Ascending aorta (tissue), 2 donors: ENCODE measurements around the gene GPR39. TPM values are rescaled to one million over a fixed set of nuclear protein-coding genes. Genes with fewer than 3 reads are reported as not detected.

Experiments
- DNase-seq, 2 donors: peaks; one replicate each; pipeline ENCODE4 v3.0.0-alpha.2; 2019; ENCODE audit warnings: low spot score in 2 of 2
- H3K27ac ChIP-seq, 2 donors: fragments of 200-600 bp; sonication (generic); one replicate each; pipeline ENCODE4 v1.5.1; 2016 to 2017; ENCODE audit warnings: mild to moderate bottlenecking in 1 of 2
- H3K27me3 ChIP-seq: fragments of 200-600 bp; sonication (generic); one replicate; pipeline ENCODE4 v1.5.1; 2017
- H3K36me3 ChIP-seq, 2 donors: fragments of 200-600 bp; sonication (generic); one replicate each; pipeline ENCODE4 v1.5.1; 2016
- H3K4me1 ChIP-seq, 2 donors: fragments of 200-600 bp; sonication (generic); one replicate each; pipeline ENCODE4 v1.5.1; 2016 to 2017; ENCODE audit warnings: mild to moderate bottlenecking in 1 of 2
- H3K4me3 ChIP-seq, 2 donors: fragments of 200-600 bp; sonication (generic); one replicate each; pipeline ENCODE4 v1.5.1; 2016 to 2017; ENCODE audit warnings: mild to moderate bottlenecking in 1 of 2
- H3K9me3 ChIP-seq, 2 donors: fragments of 200-600 bp; sonication (generic); one replicate each; pipeline ENCODE4 v1.5.1; 2016
- CTCF ChIP-seq, 3 experiments: fragments of 200-600 bp in 2 of 3; fragments of 450-650 bp in 1 of 3; sonication (generic) in 2 of 3; IDR thresholded peaks; one replicate each; pipeline ENCODE4 v1.5.1; 2016 to 2019; ENCODE audit warnings: antibody characterized with exemption in 3 of 3, mild to moderate bottlenecking in 1 of 3, moderate library complexity in 1 of 3
- intact Hi-C: fragments of 100-400 bp; cut with DNase I; formaldehyde crosslinking; loops from one replicate; pipeline ENCODE4 v1.15.1; 2023
- total RNA-seq: library from RNA; depleted of rRNA; stranded (reverse); fragments of >200 nt; gene quantifications from one replicate; pipeline ENCODE4 v1.1.0, GENCODE V29; 2016

The GPR39 gene
- total RNA-seq, 1 donor from 2014 or later: 0.64 TPM

GRCh38 chr2:132374551-132374950, 42.1 kb upstream of the GPR39 start:
- Histone ChIP-seq H3K36me3 (no peaks in the 10 kb centered on the region), H3K4me3 (no peak overlapping the region), H3K9me3 (no peaks in the 10 kb centered on the region), H3K27me3 (no peaks in the 10 kb centered on the region), H3K27ac (no peak overlapping the region), H3K4me1 (no peaks in the 10 kb centered on the region)
- intact Hi-C loops: no loop called here
- no peak for DNase-seq
- no peak for TF ChIP-seq CTCF (IDR thresholded peaks at IDR 0.05)

- H3K9me3 ChIP-seq: no peaks in the 10 kb centered on the region
- H3K4me3 ChIP-seq: no peak overlapping the region
- intact Hi-C loops: no loop called here
- no peak overlapping the region for H3K27ac ChIP-seq
- DNase-seq: no peak
- no peaks in the 10 kb centered on the region for H3K27me3 ChIP-seq
- no peaks in the 10 kb centered on the region for H3K36me3 ChIP-seq
- H3K4me1 ChIP-seq: no peaks in the 10 kb centered on the region
- TF ChIP-seq CTCF (IDR thresholded peaks at IDR 0.05): no peak
These were observed 41.6 kb upstream of the GPR39 start for GRCh38 chr2:132374961-132375360.

- H3K36me3 ChIP-seq: no peaks in the 10 kb centered on the region
- H3K4me3 ChIP-seq: no peak overlapping the region
- TF ChIP-seq CTCF (IDR thresholded peaks at IDR 0.05): no peak
- no peaks in the 10 kb centered on the region for H3K27me3 ChIP-seq
- no peaks in the 10 kb centered on the region for H3K4me1 ChIP-seq
- no peaks in the 10 kb centered on the region for H3K9me3 ChIP-seq
- no peak for DNase-seq
- no peak overlapping the region for H3K27ac ChIP-seq
- intact Hi-C loops: no loop called here
These were observed 35.2 kb upstream of the GPR39 start for GRCh38 chr2:132381376-132381775.

GRCh38 chr2:132383956-132384355, 32.6 kb upstream of the GPR39 start:
- H3K4me3 ChIP-seq: no peak overlapping the region
- H3K9me3 ChIP-seq: no peaks in the 10 kb centered on the region
- H3K27ac ChIP-seq: no peak overlapping the region
- H3K27me3 ChIP-seq: no peaks in the 10 kb centered on the region
- intact Hi-C loops: no loop called here
- H3K36me3 ChIP-seq: no peaks in the 10 kb centered on the region
- H3K4me1 ChIP-seq: no peaks in the 10 kb centered on the region
- no peak for DNase-seq
- TF ChIP-seq CTCF (IDR thresholded peaks at IDR 0.05): no peak

GRCh38 chr2:132384491-132385151, 32.0 kb upstream of the GPR39 start:
- Histone ChIP-seq H3K36me3 (no peaks in the 10 kb centered on the region), H3K4me1 (no peaks in the 10 kb centered on the region), H3K4me3 (no peak overlapping the region), H3K9me3 (no peaks in the 10 kb centered on the region), H3K27me3 (no peaks in the 10 kb centered on the region), H3K27ac (no peak overlapping the region)
- intact Hi-C loops: no loop called here
- no peak for DNase-seq
- TF ChIP-seq CTCF (IDR thresholded peaks at IDR 0.05): no peak

- H3K4me1 ChIP-seq: no peaks in the 10 kb centered on the region
These were observed 29.5 kb upstream of the GPR39 start for GRCh38 chr2:132387126-132387525.

More at GRCh38 chr2:132387126-132387525, 29.5 kb upstream of the GPR39 start:
- Histone ChIP-seq H3K27me3 (no peaks in the 10 kb centered on the region), H3K27ac (no peak overlapping the region), H3K36me3 (no peaks in the 10 kb centered on the region), H3K9me3 (no peaks in the 10 kb centered on the region), H3K4me3 (no peak overlapping the region)
- DNase-seq: no peak
- TF ChIP-seq CTCF (IDR thresholded peaks at IDR 0.05): no peak
- intact Hi-C loops: no loop called here
